ENCODE data around the gene ADAM22.

- TF ChIP-seq MEF2A (IDR thresholded peaks at IDR 0.05; ENCODE audit: borderline replicate concordance, low read depth) (no peak), POLR2AphosphoS5 (IDR thresholded peaks at IDR 0.05; ENCODE audit: low read depth, low read length) (no peak), CTCF (IDR thresholded peaks at IDR 0.05) (no peak), NRF1 (IDR thresholded peaks at IDR 0.05; ENCODE audit: low read depth, low read length) (no peak), TCF12 (IDR thresholded peaks at IDR 0.05) (no peak), MXI1 (IDR thresholded peaks at IDR 0.05; ENCODE audit: low read depth, low read length) (no peak), SMC3 (IDR thresholded peaks at IDR 0.05; ENCODE audit: low read depth, low read length) (no peak), GABPA (IDR thresholded peaks at IDR 0.05; ENCODE audit: low read depth) (no peak), TAF1 (IDR thresholded peaks at IDR 0.05; ENCODE audit: borderline replicate concordance, low read depth, low read length) (no peak), ZBTB33 (IDR thresholded peaks at IDR 0.05; ENCODE audit: borderline replicate concordance, low read depth) (no peak), EZH2phosphoT487 (IDR thresholded peaks at IDR 0.05; ENCODE audit: borderline replicate concordance, low read depth) (no peak), RAD21 (IDR thresholded peaks at IDR 0.05; ENCODE audit: low read length) (no peak), JUND (IDR thresholded peaks at IDR 0.05) (no peak)
- TF ChIP-seq, protein P1, sequence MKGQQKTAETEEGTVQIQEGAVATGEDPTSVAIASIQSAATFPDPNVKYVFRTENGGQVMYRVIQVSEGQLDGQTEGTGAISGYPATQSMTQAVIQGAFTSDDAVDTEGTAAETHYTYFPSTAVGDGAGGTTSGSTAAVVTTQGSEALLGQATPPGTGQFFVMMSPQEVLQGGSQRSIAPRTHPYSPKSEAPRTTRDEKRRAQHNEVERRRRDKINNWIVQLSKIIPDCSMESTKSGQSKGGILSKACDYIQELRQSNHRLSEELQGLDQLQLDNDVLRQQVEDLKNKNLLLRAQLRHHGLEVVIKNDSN (IDR thresholded peaks at IDR 0.05; ENCODE audit: borderline replicate concordance, low read depth), result no peak
Measured at GRCh38 chr7:88153378-88153777, 219.3 kb downstream of the ADAM22 start.

Data from SK-N-SH (cell line).